Measurements from ENCODE around the gene GANAB.

- TF ChIP-seq EZH2 (IDR thresholded peaks at IDR 0.05; ENCODE audit: insufficient read depth, poor library complexity, severe bottlenecking) (no peak), EZH2phosphoT487 (IDR thresholded peaks at IDR 0.05; ENCODE audit: insufficient read depth, low read depth) (no peak)
Measured at GRCh38 chr11:62592989-62593421, 53.4 kb downstream of the GANAB start.
